ENCODE measurements around the gene HIGD2A.

Gene HIGD2A, protein sequence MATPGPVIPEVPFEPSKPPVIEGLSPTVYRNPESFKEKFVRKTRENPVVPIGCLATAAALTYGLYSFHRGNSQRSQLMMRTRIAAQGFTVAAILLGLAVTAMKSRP

DNA sequence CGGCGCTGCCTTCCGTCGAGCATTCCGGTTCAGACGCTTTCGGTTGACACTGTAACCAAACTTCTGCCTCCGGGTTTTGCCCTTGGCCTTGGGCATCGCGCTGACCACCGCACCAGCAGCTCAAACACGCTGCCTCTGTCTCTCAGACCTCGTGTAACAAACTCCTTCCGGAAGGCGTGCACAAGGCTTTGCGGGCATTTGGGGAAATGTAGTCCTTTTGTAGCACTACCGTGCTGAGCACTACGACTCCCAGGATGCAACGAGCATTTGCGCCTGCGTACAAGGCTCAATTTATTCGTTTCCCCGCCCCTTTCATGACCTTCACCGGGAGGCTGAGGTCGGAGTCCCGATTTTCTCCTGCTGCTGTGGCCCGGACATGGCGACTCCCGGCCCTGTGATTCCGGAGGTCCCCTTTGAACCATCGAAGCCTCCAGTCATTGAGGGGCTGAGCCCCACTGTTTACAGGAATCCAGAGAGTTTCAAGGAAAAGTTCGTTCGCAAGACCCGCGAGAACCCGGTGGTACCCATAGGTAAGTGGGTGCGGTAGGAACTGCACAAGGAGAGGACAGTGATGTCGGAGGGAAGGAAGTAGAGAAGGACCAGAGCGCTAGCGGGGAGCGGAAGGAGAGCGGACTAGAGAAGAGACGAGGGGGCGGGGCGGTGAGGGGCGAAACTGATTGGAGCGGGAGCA is at the start of gene HIGD2A, which contains the start of gene NOP16:
Gene HIGD2A (plus strand): TSS at position 308 of the 691 bp plus-strand sequence. CDS start 69 bp downstream, at position 377.
Gene NOP16 (minus strand): TSS at position 155 of the 691 bp plus-strand sequence. CDS start 59 bp downstream, at position 96.
- Histone ChIP-seq H3K4me3 (peak within 1 kb of the TSS; percentile 55 to 95 (median 69)), H3K27ac (peak within 1 kb of the TSS; percentile 77 to 97 (median 91))

DNA sequence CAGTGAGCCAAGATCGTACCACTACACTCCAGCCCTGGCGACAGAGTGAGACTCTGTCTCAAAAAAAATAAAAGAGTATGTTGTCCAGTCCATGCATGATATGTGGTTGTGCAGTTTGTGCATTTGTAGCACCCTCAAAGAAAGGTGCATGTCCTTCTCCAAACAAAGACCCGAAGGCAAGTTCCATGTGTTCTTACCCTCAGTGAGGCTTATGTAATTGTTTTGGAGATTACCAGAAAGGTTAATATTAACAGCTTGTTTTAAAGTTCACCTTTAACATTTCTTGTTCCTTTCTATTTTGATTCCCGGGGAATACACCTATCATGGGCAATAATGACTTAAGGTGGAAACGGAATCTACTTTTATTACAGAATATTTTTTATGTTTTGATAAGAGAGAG is 49.2 kb upstream of the HIGD2A start:
- Histone ChIP-seq H3K4me3 (no peak overlapping the region), H3K27ac (no peak overlapping the region)

DNA sequence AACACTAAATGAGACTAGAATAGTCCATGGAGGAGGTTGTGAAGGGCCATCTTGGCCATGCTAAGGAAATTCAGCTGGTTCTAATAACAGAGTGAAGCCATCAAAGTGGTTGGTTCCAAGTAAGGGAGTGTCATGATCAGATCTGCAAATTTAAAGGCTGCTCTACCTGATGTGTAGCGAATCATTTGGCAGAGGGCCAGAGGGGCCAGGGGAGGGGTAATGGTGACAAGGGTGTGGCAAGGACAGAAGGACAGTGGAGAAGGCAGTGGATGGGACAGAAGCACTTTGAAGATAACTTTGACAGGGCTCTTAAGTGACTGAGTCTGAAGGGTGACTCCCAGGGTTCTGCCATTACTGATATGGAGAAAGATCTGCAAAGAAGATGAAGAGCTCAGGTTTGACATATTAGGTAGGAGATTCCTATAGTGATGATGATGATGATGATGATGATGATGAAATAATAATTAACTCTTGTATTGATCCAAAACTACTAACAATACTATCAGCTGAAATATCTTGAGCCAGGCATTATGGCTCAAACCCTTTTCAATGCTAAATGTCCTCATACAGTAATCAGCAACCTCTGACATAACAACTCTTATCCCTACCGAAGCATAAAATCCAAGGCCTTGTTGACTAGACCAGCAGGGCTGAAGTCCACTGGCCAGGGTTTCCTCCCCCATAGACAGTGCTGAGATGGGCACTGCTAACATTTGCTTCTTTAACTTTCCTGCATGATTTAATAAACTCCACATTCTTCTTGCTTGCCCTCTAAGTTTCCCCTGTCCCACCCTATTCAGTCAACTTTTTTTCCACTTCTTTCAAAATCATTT is 47.0 kb upstream of the HIGD2A start:
- Histone ChIP-seq H3K27ac (no peak overlapping the region), H3K4me3 (no peak overlapping the region)

DNA sequence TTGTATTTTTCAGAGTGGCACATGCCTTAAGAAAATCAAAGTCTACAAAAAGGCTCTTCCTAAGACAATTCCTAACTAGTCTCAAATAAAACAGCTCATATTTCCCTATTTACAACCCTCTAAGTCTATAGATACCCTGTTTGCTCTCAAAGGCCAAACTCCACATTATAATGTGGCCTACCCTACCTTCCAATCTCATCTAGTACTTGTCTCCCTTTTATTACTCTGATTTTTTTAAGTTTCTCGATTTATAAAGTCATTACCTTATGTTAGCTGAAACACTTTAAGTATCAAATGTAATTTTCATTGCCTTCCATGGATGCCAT is 46.4 kb upstream of the HIGD2A start:
- Histone ChIP-seq H3K4me3 (no peak overlapping the region), H3K27ac (no peak overlapping the region)

DNA sequence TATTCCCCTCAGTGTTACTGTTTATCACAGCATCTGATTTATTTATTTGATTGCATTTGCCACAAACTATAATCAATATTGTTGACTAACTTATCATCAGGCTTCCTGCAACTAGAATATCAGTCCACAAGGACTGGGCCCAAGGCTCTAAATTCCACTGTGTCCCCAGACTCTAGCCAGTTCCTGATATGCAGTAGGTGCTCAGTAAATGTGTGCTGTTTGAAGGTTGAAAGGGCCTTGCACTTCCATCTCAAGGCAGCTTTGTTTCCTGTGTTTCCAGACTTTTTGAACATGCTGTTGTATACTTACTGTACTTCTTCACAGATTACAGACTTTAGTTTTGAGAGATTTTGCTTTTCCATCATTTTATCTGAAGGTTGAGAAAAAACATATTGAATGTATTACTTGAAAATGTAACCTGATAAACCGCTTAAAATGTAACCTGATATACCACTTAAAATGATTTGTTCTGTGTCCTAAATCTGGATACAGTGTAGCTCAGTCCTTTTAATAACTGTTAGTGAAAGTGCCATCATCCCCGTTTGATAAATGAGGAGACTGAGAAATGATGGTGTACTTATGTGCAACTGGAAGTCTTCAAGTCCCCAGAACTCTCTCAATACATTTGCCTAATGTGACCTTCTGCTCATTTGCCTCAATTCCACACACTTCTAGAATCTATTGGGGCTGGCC is 45.6 kb upstream of the HIGD2A start:
- no peak overlapping the region for H3K27ac ChIP-seq
- H3K4me3 ChIP-seq: no peak overlapping the region

DNA sequence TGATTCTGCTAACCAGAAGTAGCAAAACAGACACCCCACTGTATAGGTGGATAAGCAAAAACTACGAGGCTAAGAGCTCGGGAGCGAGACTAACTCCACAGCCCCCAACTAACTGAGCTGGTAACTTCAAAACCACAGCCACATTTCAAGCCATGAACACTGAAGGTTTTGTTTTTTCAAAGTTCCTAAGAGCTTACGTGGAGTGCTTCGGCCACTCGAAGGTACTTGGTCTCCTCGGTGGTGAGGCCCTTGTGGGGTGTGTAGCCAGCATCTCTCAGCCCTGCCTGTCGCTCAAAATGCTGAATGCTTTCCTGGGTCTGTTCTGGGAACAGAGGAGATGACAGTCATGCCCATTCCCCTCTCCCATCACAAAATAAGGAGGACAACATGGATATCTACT is 38.1 kb upstream of the HIGD2A start:
- Histone ChIP-seq H3K27ac (no peak overlapping the region), H3K4me3 (no peak overlapping the region)

DNA sequence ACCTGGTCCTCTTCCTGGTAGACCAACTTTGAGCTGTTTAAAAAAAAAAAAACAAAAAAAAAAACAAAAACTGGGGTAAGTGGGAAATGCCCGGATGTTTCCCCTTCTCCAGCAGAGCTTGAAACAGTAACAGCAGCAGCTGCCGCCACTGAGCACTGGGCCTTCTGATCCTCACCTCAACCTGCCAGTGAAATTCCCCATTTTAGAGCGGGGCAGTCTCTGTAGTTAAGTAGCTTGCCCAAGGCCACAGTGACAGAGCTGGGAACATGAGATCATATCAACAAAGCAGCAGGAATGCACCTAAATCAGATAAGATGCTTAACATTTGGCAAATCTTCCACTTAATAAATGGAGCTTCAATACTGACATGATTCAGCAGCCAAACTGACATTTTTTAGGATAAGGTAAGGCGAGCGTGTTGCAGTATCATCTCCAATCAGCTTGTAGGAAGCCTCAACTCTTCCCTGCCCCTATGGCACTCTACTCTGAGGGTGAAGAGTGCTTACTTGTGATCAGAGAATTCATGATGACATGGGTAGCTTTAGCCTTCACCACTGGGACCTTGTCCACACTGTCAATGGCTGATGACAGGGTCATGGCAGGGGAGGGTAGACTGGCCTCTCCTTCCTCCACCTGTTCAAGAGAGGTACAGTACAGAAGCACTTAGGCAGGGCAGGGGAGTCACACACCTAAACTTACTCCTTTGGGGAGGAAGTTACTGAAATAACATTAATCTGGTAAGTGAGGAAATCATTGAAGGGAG is 36.3 kb upstream of the HIGD2A start:
- no peak overlapping the region for H3K27ac ChIP-seq
- no peak overlapping the region for H3K4me3 ChIP-seq

DNA sequence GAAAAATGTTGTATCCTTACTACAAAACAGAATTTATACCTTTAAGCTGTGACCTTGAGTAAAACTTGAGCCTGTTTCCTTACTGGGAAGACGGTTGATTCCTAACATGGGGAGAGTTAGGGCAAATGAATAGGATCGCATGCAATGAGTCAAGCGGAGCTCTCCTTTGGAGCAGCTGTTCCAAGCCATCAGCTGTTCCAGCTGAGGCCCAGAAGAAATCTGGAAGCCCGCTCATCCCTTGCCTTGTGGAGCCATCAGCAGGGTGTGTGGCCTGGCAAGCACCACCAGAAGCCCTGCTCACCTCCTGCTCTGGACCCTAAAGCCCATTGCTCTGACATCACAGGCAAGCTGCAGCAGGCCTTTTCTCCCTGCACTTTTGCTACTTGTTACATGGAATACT is 35.0 kb upstream of the HIGD2A start:
- Histone ChIP-seq H3K4me3 (no peak overlapping the region), H3K27ac (no peak overlapping the region)

DNA sequence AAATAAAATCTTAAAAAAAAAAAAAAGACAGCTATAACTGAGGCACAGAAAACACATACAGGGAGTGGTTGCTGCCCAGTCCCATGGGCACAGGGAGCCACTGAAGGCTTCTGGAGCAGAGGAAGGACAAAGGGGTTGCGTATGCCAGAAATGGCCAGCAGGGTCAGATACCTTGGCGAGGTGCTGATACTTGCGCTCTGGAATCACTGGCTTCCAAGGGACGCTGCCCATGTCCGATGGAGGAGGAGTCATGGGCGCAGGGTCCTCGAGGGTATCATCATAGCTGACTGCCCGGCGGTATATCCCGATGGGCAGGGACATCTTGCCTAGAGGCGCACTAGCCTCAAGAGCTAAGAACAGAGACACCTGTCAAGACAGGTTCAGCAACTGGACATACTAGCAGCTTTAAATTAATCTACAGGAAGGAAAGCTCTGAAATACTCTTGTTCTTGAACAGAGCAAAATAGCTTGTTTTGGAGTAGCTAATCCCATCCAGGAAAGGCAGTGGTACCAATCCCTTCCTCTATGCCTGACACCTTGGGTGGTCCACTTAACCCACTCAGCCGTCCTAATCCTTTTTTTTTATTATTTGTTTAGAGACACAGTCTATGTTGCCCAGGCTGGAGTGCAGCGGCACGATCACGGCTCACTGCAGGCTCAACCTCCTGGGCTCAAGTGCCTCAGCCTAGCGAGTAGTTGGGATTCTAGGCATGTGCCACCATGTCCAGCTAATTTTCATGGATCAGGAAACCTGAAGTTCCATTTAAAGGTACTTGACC is 33.0 kb upstream of the HIGD2A start:
- Histone ChIP-seq H3K27ac (no peak overlapping the region), H3K4me3 (no peak overlapping the region)

DNA sequence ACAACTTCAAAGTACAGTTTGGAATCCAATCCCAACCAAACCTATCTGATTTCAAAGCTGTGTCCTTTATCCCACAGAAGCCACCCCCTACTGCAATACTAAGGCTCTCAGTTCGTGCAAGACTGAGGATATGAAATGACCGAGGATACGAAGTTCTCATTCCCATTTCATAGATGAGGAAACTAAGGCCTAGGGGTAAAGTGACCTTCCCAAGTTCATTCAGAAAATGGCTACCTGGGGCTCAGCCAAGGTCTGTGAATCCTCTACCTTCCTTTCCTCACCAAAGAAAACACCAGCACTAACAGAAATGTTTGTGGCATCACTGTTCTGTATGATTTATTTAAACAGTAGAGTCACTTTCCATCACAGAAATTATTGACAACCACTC is 32.4 kb upstream of the HIGD2A start:
- Histone ChIP-seq H3K4me3 (no peak overlapping the region), H3K27ac (no peak overlapping the region)

DNA sequence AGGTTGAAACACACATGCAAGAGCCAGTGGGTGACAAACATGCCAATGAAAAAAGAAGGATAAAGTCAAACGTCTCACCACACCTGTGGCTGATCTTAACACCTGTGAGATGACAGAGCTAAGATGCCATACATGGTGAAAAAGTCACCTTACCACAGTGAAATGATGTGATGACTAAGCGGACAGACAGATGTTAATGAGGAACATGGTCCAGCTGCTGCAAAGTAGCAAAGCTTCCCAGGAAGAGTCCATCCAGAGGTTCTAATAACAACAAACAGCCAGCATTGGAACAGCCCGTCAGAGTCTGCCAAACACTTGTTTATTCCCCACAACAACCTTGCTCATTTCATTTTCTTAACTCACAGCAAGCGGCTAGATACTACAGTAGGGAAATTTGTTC is 28.9 kb upstream of the HIGD2A start:
- no peak overlapping the region for H3K4me3 ChIP-seq
- H3K27ac ChIP-seq: no peak overlapping the region

DNA sequence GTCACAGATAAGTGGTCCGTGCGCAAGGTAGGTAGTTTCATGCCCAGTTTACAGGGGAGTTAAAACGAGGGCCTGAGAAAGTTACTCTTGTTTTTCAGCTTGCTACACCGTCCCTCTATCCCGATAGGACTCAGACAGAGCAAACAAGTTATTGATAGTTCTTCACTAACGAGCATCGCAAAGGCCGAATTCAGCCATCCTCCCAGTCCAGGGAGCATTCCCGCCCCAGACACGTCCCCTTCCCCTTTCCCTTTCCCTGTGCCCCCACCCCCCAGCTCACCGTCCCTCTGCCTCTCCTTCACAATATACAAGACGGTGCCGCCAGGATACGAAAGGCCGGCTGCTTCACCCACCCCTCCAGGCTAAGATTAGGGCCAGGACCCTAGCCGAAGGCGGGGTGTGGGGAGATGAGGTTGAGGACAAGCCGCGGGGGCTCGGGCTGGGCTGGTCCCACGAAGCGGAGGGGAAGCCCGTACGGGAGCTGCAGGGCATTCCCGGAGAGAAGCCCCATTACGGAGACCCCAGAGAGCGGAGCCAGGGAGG is 27.6 kb upstream of the HIGD2A start:
- Histone ChIP-seq H3K27ac (peak overlapping the region; percentile 20 to 93 (median 86)), H3K4me3 (peak overlapping the region; percentile 73 to 99 (median 86))

DNA sequence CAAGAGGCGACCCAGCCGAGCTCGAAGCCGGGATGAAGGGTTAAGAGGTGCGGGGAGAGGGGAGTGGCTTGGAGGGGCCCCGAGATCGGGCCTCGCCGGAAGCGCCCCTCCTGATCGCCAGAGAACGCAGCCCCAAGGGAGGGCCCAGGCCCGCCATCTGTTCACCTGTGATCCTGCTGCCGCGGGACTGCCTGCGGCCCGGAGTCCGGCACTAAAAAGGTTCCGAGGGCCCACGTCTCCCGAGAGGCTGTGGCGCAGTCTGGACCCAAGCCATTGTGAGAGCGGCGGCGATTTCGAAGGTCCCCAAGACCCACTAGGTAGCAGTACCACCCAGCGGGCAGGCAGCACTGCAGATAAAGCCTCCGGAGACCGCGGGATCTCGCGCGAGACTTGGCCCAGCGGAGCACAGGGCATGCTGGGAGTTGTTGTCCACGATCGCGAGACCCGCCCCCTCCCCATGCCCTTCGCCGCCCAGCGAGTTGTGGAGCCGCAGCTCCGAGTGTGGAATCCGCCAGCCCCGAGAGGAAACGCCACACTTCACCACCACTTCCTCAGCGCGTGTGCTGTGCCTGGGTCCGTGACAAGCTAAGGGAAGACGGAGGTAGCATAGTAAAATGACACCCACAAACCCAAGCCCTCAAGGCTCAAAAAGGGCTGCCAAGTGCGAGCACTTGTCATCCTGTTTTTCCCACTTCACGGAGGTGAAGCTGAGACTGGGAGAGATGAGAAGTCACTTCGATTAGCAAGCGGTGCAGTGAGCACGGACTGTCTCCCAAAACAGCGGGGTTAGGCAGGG is 26.9 kb upstream of the HIGD2A start, which contains the start of gene KIAA1191:
Gene KIAA1191 (minus strand): TSS at position 328 of the 796 bp plus-strand sequence. CDS start 2,256 bp downstream, outside the sequence.
- Histone ChIP-seq H3K27ac (peak within 1 kb of the TSS; percentile 20 to 93 (median 86)), H3K4me3 (peak within 1 kb of the TSS; percentile 73 to 99 (median 86))

DNA sequence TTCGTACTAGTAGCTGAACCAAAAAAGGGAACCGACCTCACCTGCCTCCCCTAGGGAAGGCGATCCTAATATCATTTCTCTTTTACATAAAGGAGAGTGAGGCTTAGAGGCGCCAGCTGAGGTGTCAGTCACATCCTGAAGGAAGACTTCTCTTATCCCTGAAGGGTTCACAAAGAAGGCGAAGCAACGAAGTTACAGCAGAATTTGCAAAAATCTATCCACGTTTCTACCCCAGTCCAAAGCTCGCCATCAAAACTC is 26.4 kb upstream of the HIGD2A start:
- peak overlapping the region in 16 of 21 experiments; percentile 24 to 92 (median 86) for H3K27ac ChIP-seq
- H3K4me3 ChIP-seq: peak overlapping the region; percentile 73 to 99 (median 86)

DNA sequence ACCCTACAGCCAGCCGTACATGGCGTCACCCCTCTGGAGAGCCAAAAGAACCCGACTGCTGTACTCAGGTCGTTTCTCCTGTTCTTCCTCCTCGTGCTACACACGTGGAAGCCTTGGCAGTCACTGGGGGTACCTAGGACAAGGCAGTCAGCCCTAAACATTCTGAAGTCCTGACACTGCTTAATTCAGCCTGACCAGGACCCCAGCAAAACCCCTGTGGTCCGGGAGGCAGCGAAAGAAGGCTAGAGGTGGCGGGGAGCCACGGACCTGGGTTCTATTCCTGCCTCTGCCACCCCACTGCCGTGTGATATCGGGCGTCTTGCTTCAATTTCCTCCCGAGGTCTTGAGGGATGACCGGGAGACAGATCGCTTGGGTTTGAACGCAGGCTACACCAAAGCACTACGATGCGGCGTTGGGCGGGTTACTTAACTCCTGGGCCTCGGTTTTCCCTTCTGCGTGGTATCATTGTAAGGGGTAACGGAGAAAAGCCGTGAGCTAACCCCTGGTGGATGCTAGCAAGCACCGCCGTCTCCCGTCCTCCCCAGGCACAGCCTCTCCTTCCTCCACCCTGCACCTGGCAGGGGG is 23.7 kb upstream of the HIGD2A start:
- peak overlapping the region; percentile 56 to 92 (median 79) for H3K4me3 ChIP-seq
- H3K27ac ChIP-seq: peak overlapping the region in 20 of 21 experiments; percentile 0 to 86 (median 76)

DNA sequence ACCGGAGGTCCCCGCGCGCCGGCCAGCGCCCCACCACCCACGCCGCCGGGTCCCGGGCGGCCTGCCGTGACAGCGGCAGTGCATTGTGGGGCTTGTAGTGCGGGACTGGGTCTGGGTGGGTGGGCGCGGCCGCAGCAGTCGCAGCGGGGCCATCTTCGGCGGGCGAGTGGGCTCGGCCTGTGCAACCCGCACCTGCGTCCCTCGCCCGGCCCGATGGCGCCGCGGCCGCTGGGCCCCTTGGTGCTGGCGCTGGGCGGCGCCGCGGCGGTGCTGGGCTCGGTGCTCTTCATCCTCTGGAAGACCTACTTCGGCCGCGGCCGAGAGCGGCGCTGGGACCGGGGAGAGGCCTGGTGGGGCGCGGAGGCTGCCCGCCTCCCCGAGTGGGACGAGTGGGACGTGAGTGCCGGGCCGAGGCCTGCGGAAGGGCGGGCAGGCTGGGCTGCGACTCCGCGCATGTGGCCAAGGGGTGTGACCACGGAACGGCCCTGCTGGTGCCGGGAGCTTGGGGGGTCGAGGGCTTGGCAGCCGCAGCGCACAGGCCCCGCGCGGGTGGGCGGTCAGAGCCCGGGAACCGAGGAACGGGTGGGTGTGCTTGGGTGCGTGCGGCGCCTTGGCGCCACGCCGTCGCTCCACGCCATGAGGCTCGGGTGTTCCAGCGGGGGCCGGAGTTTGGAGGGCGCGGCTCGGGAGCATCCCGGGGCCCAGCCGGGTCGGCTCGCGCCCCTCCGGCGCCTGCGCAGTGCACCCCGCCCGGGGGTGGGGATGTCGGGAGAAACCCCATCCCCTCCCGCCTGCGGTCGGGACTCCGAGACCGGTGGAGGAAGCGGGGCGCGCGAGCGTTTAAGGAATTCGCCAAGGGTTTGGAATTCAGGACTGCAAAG is 23.0 kb upstream of the HIGD2A start, which contains the start of gene ARL10:
Gene ARL10 (plus strand): TSS at position 137 of the 881 bp plus-strand sequence. CDS start 77 bp downstream, at position 214.
- Histone ChIP-seq H3K4me3 (peak within 1 kb of the TSS; percentile 56 to 92 (median 79)), H3K27ac (peak within 1 kb of the TSS in 20 of 21 experiments; percentile 0 to 86 (median 76))

All from skin epidermis (tissue), 12 donors.